ENCODE results near the gene RHOT2.
"Not testable (repeated sequence)": the region's sequence is repeated elsewhere in the genome, so short reads cannot be mapped to it uniquely, and the experiment has no call there.

The RHOT2 gene

DNA sequence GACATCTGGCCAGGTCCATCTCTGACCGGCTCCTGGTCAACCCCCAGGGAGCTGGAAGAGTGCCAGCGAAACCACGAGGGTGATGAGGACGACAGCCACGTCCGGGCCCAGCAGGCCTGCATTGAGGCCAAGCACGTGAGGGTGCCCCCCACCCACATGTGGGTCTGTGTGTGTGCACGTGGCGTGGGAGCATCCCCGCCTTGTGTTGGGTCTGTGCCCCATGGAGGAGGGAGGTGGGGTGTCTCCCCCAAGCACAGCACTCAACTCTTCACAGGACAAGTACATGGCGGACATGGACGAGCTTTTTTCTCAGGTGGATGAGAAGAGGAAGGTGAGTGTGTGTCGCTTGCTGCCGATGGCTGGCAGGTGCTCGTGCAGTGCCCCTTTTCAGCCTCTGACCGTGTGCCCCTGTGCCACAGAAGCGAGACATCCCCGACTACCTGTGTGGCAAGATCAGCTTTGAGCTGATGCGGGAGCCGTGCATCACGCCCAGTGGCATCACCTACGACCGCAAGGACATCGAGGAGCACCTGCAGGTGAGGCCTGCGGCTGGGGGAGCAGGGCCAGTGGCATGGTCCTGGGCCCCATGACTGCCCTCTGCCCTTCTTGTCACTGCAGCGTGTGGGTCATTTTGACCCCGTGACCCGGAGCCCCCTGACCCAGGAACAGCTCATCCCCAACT, 14.0 kb downstream of the RHOT2 start:
- DNase-seq (ENCODE audit: low spot score) = no peak

DNA sequence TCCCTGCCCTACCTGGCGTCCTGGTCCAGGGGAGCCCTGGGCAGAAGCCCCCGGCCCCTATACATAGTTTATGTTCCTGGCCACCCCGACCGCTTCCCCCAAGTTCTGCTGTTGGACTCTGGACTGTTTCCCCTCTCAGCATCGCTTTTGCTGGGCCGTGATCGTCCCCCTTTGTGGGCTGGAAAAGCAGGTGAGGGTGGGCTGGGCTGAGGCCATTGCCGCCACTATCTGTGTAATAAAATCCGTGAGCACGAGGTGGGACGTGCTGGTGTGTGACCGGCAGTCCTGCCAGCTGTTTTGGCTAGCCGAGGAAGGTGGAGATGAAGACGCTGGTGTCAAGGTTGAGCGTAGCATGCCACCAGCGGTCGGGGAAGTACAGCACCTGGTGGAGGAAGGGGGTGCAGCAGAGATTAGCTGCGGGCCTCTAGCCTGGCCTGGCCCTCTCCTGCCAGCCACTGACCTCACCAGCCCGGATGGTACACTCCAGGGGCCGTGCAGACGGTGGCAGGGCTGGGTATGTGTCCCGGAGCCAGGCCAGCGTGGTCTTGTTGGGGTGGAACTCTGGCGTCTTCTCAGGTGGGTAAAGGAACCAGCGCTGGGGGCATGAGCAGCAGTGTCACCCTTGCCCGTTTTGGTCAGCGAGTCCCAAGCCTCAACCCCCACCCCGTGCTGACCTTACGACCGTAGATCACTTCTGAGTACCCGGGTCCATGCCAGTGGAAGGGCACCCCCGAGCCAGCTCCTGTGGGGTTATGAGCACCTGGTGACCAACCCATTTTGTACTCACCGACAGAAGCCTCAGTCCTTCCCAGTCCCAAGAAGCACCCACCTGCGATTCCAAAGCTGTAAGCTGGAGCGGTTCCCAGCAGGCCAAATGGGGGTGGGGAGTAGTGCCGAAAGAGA, 14.8 kb downstream of the RHOT2 start:
- DNase-seq (ENCODE audit: low spot score) = no peak

- DNase-seq (ENCODE audit: low spot score) = no peak
Measured at GRCh38 chr16:683396-684070, 15.6 kb downstream of the RHOT2 start.

DNA sequence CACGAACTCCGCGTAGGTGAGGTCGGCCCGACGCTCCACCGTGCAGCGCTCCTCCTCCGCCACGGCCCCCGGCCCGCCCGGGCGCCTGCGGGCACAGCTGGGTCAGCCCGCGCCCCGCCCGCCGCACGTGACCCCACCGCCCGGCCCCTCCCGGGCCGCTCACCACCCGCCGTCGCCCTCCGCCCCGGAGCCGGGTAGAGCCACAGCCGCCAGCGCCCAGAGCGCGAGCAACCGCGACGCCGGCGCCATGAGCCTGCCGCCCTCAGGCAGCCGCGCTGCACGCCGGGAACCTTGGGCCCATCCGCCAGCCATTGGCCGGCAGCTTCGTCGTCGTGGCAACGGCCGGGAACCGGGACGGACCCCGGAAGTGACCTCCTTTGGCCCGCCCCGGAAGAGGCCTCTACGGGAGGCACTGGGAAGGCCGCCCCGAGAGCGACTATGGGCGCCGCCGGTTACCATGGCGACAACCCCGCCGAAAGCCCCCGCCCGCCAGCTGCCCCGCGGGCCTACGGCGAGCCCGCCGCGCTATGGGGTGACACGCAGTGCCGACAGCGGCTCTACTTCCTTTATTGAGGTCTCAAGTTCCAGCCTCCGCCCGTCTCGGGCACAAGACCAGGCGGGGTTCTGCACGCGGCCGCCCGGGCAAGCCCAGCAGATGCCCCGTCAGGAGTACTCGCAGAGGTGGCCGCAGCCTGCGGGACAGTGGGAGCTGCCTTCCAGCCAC, 16.3 kb downstream of the RHOT2 start, which contains the start of gene JMJD8:
Gene JMJD8 (minus strand): TSS at position 264 of the 724 bp plus-strand sequence. CDS start 15 bp downstream, at position 249.
- peak; percentile 82 for DNase-seq (ENCODE audit: low spot score)

DNA sequence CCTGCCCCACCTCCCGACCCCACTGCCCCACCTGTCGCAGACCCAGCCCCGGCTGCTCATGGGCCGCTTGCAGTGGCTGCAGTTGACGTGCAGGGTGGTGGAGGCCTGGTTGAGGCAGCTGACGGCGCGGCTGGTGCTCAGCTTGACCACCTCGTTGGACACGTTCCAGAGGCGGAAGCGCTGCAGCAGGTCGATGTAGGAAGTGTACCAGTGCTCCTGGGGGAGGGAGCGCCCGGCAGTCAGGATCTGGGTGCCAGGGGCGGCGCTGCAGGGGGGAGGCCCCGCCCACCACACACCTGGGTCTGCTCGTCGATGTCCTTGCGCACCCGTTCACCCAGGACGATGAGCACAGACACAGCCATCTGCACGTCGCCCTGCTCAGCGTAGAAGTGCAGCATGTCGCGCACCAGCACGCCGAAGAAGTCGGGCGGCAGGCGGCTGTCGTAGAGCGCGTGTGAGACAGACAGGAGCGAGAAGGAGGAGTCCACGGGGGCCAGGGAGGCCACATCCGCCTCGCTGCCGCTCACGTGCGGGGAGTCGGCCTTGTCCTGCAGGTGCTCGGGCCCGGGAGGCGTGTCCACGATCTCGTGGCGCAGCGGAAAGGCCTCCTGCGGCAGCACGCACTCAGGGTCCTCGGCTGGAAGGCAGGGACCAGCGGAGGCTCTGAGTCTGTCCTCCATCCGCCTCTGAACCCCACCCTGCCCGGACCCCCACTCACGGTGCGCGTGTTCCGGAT, 17.2 kb downstream of the RHOT2 start:
- DNase-seq (ENCODE audit: low spot score) = no peak

GRCh38 chr16:685967-686366, 18.0 kb downstream of the RHOT2 start:
- no peak for DNase-seq (ENCODE audit: low spot score)

DNA sequence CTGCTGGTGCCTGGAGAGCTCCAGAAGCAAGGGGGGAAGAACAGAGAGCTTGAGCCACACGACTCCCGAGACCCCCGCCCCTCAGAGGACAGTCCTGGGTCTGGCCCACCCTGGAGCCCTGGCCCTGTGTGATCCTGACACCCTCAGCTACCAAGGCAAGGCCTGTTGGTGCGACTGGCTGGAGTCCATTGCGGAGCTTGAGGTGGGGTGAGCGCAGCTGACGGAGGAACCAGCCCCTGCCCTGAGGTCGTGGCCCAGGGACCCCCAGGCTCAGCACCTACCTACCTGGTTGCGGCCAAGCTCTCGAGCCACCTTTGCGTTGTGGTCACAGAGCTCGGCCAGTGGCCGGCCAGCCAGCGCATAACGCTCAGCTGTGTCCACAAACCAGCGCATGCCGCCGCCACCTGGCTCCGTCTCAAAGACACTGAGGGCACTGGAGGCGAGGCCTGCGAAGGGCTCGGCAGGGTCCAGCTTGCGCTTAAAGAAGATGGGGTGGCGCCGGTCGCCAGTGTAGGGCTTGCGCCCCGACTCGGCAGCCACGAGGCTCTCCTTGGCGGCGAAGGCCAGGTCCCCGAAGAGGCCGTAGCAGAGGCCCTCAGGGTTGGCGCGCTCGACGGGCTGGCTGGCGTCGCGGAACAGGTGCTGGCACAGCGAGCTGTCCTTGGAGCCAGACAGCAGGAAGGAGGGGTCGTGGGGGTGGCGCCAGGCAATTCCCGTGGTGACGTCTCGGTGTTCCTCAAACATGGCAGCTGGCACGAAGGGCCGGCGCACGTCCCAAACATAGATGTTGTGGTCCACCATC, 18.7 kb downstream of the RHOT2 start:
- DNase-seq (ENCODE audit: low spot score) = no peak

DNA sequence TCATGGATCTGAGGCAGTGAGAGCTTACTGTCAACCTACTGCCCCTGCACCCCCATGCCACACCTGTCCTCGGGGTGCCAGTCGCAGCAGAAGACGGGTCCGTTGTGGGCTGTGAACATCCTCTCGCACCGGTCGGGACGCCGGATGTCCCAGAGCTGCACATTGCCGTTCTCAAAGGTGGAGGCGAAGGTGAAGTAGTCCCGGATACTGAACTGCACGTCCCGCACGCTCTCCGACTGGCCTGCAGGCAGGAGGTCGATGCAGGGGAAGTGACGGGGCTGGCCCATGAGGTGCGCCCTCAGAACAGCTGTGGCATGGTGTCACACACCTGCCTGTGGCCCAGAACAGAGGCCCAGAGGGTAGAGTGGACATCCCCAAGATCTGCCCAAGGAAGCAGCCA, 19.6 kb downstream of the RHOT2 start:
- DNase-seq (ENCODE audit: low spot score) = no peak

- DNase-seq (ENCODE audit: low spot score) = no peak
Measured at GRCh38 chr16:689175-689897, 21.4 kb downstream of the RHOT2 start.

DNA sequence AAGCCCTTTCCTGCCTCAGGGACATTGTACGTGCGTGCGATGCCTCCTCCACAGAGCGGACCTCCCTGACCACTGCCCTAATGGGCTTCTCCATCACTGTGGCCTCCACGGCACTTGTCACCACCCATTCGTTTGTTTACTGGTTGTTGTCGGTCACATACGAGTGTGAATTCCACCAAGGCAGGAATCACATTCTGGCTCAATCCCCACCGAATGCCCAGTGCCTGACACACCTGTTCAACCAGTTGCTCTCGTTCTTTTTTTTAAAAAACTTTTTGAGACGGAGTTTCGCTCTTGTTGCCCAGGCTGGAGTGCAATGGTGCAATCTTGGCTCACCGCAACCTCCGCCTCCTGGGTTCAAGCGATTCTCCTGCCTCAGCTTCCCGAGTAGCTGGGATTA, 23.3 kb downstream of the RHOT2 start:
- not testable (repeated sequence) for DNase-seq (ENCODE audit: low spot score)

DNA sequence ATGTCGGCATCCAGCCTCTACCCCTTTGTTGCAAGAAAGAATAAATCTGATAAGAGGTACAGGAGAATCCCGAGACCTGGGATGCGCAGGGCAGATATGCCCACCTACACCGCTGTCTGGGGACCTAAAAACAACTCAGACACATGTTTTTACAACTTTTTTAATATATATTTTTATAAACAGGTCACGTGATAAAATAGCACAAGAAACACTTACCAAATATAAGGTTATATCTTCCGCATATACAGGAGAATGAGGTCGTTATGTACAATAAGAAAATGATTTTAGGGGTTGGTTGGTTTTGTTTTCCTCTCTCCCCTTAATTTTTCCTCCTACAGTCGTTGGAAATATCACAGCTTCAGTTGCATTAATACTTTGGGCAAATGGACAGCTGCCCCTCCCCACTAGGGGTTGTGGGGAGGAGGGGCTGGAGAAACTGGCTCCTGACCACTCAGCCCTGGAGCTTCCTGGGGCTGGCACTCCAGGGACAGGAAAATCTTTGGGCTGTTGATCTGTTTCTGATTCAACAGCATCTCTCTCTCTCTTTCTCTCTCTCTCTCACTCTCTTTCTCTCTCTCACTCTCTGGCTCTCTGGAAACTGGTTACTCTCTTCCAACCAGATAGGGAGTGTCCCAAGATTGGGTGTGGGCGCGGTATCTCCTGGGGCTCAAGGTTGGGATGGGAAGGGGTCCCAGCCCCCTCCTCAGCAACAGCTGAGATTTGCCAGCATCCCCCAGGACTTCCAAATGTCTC, 24.6 kb downstream of the RHOT2 start:
- DNase-seq (ENCODE audit: low spot score) = no peak

DNA sequence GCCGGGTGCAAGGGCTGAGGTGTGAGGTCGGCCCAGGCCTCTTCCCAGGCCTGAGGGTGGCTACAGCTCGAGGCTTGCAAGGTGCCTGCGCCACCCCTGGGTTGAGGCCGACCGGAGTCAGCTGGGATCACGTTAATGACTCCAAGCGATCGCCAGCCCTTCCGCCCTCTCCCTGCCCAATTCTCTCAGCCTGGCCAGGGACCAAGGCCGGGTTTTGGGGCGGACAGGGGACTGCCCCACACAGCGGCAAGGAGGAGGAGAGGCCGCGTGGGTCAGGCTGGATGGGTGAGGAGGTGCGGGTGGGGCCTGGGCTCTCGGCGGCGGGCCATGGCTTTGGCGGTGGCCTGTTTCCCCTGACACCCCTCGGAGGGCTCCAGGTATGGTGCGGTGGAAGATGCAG, 25.4 kb downstream of the RHOT2 start:
- DNase-seq (ENCODE audit: low spot score) = no peak

DNA sequence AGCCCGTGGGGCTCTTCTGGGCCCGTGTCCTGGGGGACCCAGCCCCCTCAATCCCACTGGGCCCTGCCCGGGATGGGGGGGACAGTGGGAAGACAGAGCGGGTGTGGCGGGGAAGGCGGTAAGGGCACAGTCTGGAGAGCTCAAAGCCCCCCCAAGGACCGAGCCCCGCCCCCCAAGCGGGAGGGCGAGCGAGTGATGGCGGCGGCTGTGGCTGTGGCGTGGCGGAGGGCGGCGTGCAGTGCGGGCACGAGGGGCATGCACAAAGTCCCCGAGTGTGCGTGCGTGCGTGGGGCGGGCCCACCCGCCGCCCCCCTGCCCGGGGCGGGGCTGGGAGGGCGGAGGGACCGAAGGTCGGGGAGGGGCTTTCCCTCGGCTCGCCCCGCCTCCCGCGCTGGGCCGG, 25.8 kb downstream of the RHOT2 start:
- DNase-seq (ENCODE audit: low spot score) = no peak

- no peak for DNase-seq (ENCODE audit: low spot score)
Measured at GRCh38 chr16:694187-694862, 26.4 kb downstream of the RHOT2 start.

GRCh38 chr16:694863-695354, 27.0 kb downstream of the RHOT2 start:
- DNase-seq (ENCODE audit: low spot score) = no peak

DNA sequence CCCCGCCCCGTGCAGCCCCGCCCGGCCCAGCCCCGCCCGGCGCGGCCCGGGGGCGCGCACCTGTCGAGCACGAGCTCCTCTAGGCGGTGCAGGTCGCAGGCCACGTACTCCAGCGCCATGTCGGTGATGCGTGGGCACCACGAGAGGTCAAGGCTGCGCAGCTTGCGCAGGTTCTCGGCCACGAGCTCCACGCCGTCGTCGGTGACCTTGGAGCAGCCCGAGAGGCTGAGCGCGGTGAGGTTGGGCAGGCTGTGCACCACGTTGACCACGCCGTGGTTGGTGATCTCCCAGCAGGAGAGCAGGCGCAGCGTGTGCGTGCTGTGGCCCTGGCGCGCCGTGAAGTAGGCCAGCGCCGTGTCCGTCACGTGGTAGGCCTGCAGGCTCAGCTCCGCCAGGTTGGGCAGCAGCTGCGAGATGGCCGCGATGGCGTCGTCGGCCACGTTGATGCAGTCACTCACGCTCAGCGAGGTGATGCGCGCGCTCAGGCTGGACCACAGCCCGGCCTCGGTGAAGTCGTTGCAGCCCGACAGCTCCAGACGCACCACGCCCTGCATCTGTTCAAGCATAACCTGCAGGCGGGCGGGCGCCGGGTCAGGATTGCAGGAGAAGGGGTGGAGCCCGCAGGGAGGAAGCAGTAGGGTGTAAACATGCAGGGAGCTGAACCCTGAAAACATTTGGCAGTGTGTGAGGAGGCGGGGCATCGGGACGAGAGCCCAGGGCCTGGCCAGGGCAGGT, 27.6 kb downstream of the RHOT2 start:
- no peak for DNase-seq (ENCODE audit: low spot score)

- no peak for DNase-seq (ENCODE audit: low spot score)
Measured at GRCh38 chr16:698911-699671, 31.2 kb downstream of the RHOT2 start.
